ENCODE measurements around the gene ADORA3.

The ADORA3 gene

DNA sequence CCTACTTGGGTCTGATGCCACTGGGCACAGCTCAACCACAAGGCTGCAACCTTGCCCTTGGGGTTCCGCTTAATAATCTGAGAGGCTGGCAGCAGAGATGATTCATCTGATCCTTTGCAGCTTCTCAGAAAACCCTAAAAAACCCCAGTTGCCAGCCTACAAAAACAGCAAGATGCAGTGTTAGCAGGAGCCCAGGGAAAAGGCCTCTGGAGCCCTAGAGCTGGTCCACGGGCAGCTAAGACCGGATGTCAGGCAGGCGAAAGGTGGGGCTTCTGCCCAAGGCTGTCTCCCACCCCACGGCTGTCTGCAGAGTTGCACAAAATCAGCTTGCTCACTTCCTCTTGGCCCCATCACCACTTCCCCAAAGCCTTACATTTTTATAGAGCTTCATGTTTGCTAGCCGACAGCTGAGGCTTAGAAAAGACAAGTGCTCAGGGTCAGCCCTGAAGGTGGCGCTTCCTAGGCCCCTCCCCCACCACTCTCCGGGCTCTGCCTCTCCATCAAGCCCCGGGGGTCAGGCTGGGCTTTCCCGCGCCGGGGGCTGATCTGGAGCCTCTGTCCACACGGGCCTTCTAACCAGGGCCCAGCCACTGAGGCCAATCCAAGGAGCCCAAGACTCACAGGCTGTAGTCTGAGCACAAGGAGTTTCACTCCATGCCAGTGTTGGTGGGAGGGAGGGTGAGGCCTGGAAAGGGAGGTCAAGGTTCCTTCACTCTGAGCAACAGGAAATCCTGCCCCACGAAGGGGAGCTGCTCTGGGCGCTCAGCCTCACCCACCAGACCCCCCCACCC, 4.2 kb upstream of the ADORA3 start:
- peak; percentile 63 for DNase-seq

DNA sequence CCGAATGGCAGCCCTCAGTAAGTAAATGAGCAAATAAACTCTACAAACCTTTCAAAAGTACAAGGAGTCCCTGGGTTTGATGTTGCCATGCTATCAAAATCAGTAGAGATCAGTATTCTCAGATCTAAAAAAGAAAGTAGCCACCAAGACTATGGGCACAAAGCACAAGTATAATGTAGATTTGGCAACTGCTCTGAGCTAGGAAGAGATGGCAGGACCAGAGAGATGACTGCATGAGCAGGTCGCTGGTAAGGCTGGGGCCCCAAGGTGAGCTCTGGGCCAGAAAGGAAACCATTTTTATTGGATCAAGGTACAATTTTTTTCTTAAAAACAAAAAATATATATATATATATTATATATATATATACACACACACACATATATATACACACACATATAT, 3.1 kb upstream of the ADORA3 start:
- DNase-seq: no peak

DNA sequence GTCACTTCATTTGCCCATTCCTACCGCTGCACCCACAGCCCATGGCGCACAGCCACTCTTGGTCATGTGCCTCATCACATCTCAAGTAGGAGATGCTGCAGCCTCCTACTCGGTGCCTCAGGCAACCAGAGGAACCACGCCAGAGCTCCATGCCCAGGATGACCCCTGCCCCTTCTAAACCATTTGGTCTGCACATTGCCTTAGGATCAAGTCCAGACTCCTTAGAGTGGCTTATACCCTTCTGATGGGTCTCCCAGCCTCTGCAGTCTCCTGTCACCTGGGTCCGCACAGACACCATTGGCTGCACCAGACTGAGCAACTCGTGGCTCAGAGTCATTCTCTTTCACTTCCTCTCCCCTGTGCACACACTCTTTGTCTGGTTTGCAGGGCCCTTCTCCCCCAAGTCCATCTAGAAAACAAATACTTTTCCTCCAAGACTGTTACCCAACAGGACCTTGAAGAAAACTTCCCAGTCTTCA, 2.2 kb upstream of the ADORA3 start:
- DNase-seq: no peak

DNA sequence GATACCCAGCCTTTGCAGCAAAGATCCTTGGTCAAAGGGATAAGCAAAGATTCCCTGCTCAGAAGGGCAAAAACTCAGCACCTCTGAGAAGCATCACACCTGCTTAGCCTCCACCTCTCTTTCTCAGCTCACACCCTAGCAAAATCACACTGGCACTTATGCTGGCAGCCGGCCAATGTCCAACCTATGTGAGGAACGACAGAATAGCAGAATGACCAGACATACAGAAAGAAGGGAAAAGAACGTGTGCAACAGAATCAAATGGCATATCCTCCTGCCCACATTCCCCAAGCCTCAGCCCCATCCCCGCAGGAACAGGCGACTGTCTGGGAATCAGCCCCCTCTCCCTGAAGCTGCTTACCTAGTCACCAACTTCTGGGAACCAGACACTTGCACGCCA, 664 bp upstream of the ADORA3 start:
- no peak for DNase-seq

DNA sequence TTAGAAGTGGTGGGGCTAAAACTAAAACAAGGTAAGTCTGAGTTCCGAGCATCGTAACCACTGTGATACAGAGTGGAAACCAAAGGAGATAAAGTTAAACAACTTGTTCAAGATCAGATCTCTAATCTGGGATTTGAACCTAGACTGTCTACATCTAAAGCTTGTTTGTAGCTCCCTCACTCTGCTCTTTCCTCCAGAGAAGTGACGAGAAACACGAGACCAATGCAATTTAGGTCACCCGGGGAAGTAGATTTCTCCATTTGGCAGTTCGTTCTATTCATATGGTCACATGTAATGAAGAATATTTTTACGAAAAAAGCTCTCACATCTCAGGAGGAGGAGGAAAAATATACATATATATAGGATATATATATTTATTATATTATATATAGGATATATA, 1.8 kb downstream of the ADORA3 start:
- DNase-seq: no peak

DNA sequence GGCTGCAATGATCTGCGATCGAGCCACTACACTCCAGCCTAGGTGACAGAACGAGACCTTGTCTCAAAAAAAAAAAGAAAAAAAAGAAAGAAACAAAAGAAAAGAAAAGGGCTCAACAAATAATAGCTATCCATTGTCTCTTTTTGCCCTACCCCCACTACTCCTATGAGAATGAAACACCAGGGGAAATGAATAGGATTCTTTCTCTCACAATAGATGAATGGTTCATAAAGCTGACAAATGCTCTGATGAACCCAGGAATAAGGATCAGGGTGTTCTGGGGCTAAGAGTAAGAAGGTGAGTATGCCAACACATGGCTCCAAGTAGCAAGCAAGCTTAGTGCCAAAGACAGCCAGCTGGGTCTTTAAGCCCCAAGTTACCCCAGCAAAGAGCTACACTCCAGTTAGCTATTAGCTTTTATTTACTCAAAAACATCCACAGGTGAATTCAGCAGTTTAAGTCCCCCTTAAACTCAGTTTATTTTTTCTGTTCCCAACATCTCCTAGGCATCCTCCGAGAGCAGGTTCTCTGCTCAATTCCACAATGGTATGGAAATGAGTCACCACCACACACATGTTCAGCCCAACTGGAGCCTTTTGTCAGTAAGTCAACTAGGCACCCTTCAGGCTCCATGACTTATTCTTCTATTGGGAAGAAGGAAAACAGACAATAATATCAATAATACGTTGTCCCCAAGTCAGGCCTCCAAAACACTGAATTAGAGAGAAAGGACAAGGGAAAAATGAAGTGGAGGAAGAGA, 4.2 kb downstream of the ADORA3 start:
- DNase-seq: no peak

DNA sequence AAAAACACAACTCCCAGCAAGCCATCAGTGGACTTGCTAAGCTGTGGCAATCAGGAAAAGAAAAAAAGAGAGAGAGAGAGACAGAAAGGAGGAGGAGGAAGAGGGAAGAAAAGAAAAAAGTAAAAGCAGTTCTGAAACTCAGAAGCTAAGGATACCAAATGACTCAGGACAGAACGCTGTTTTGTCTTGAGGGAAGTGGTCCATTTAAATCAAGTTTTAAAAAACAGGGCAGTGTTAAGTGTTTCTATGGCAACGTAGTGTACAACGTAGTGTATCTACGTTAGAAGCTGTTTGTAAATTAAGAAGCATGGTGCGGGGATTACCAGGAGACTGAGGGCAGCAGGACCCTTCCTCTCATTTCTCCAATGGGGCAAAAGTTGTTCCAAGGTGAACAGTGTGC, 5.8 kb downstream of the ADORA3 start:
- DNase-seq: no peak

DNA sequence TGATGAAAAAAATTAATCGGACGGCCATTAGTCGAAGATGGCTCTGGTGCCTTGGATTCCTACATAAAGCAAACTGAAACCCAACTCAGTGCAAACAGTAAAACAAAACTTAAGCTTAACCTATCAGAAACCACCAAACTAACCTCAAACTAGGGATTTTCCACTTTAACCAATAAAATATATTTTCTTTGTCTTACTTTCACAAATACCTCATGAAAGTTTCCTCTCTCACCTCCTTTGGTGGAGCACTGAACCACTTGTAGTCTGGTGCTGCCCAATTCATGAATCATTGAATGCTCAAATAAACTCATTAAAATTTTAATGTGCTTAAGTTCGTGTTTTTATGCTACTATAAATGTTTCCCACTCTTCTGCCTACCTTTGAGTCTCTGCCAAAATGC, 7.0 kb downstream of the ADORA3 start:
- DNase-seq: no peak

DNA sequence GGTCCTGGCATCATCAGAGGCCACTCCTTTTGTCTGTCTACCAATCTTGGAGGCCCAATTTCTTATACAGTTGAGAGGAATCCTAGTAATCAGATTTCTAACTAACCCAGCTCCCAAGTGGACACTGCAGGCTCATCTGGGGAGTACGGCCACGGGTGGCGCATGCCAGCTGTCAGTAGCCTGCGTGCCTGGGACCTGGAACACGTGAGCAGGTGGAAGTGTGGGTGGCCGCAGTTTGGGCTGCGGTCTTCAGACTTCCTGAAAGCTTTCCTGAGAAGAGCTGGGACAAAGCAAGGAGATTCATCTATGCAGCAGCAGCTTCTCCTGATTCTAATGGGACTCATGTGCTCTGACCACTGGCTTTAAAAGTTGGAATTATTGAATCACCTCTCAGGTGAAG, 12.4 kb downstream of the ADORA3 start:
- no peak for DNase-seq

DNA sequence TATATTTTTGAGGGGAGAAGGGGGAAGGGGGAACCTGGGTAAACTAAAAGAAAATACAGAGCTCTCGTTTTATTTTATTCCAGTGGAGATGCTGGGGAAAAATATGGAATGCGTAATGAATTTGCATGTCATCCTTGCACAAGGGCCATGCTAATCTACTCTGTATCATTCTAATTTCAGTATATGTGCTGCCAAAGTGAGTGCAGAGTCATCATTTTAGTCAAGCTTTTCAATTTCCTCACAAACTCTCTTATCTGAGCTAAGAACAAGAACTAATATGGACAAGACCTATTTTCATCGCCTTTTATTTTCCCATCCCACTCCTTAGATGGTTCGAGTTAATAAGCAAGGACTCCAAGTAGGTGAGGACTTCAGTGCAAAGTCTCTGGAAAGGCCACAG, 13.2 kb downstream of the ADORA3 start:
- DNase-seq: no peak

DNA sequence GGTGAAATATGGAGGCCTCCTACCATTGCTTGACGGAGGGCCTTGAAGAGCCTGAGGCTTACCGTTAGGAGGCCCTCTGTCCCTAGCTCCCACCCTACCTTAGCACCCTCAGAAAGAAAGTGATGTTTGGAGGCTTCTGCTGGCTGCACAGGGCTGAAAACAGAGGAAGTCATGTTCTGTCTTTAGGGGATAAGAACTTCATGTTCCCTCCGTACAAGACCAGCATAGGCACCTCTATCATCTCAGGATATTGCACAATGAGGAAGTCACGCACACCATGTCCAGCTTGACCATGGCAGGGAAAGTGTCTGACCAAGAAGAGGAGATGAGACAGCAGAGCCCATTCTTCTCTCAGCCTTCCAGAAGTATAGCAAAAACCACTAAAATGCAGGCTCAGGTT, 13.8 kb downstream of the ADORA3 start:
- DNase-seq: no peak

DNA sequence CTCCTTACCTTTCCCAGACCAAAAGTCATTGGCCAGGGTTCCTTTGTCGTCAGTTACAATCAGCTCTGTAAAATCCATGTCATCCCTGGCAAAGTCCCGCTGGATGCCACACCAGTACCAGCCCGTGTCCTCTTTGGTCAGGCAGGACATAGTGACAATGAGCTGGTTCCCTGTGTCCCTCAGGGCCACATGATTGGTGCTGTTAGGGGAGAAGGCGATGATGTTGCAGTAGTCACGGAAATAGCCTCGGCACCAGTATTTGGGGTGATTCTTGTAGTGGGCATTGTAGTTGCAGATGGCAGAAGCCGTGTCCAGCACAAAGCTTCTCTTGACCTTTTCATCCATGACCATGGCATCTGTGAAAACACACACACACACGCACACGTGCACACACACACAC, 14.8 kb downstream of the ADORA3 start:
- no peak for DNase-seq

DNA sequence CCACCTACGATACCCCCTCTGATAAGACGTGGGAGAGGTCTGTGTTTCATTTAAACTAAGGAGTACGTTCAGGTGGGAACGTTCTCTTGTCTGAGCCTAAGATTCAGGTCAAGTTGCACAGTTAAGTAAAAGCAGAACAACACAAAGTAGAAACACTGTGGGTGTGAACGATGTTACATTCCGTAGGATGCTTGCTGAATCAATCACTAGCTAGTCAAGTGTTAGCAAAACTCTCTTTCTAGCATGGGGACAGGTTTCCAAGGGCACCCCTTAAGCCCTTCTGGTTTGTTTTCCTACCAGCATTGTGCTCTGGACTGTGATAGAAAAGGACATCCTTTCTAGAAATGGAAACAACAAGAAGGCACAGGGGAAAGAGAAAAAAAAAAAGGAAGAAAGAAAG, 16.3 kb downstream of the ADORA3 start:
- DNase-seq: no peak

DNA sequence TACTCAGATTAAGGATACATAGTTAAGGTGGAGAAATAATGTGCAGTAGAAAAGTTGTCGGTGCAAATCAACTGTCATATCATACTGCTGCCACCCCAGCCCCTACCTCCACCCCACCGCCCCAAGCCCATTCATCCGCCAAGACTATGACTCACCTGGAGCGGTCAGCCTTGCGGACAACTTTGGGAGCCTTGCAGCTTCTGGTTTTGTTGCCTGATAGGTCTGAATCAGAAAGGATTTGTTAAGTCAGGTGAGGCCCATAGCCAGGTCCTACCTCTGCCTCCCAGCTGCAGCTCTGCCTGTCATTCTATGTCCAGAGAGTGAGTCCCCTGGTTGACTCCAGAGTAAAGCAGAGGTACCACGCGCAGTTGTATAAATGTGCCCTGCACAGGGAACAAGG, 17.0 kb downstream of the ADORA3 start:
- DNase-seq: no peak

DNA sequence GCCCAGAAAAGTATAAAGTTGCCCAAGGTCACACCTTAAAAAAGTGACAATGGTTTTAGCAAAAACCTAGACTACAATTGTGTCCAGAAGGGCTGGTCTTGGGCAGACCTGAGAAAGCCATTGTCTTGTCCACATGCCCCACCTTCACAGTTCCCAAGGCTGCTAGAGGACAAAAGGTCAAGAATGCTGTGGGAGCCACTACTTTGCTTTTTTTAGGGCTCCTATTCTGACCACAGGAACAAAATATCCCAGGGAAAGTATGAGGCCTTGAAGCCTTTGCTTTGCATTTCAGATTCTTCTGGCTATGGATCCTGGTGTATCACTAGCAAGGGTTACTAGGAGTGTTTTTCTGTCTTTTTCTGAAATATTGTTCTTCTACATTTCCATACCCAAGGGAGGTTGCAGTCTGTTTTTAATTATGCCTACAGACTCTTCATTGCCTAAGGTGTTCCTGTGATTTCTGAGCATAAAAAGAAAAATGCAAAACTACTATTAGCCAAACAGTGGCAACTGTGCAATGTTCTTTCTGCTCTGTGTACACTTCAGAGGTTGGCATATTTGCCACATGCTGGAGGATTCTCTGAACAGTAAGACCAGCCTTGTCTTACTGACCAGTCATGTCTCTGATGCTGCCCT, 18.9 kb downstream of the ADORA3 start:
- no peak for DNase-seq

DNA sequence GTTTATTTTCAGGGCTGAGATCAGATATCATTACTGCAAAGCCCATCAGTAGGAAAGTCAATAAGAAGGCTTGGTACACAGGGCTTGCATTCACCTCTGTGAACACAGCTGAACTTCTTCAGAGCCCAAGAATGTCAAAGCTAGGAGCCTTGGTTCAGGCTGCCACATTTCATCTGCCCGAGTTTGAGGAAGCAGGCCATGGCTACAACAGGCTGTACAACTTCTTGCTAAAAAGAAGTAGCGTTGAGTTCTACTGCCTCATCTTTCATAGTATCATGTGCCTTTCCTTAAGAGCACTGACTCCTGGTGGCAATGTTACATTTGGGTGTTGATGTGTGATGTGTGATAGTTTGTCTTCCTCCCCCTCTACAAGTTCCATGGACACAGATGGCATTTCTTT, 19.6 kb downstream of the ADORA3 start:
- DNase-seq: no peak

DNA sequence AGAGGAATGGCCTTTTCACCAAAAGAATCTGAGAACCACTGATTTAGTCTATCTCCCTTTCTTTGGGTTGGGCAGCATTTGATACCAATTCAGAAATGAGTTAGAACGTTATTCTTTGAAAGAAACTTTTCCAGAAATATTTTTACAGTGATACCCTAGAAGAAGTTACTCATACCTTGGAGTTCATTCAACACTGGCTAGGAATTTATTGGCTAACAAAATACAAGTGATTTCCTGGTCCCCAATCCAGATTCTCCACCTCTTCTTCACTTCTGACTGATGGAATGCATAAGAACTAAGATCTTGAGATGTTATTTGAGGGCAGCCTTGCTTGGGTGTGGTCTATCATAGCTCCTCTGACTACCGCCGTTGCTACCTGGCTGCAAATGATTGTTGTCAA, 20.3 kb downstream of the ADORA3 start:
- no peak for DNase-seq

DNA sequence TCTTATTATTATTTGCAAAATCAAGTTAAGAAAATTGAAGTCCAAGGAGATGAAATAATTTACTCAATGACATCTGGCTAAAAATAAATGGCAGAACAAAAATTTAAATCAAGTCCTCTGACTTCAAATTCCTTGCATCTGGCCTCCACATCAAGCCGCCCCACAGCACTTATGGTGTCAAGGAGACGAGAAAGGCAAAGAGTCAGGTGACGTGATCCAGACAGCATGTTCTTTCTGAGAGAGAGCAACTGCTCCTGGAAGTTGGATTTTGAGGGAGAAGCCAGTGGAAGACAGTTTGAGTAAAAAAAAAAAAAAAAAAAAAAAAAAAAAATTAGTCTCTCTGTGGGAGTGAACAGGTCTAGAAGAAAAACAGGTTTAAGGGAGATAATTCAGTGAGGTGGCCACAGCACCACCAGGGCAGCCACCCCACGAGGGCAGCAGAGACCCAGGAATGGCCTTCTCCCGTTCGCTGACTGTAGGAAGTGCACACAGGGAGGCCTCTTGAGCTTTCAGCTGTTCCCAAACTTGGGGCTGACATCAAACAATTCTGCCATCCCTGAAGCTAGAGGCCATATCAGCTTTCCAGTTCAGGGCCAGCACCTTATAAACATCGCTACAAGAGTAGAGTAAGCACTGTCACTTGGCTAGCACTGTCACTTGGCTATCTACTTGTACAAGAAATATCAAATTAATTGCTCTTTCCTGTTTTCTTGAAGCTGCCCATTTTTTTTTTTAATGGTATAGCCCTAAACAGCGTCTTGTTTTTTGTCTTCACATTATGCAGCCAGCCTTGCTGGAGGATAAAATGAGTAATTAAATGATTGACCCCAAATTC, 21.8 kb downstream of the ADORA3 start:
- DNase-seq: peak; percentile 53

DNA sequence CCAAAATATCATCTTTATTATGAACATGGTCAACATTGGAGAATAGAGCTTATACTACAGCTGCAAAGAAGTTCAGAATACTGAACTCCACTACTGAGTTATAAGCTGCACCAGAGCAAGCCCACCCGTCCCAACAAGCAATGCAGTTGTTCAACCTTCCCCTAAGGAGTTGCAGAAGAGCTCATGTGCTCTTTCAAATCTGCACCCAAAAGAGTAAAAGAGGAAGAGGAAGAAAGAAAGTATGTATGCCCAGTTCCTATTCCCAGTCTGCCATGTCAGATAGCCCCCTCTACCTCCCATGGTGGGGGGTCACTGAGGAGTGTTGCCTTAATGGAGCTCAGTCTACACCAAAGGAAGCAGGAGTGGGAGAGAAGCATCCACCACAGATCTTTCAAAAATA, 22.8 kb downstream of the ADORA3 start:
- DNase-seq: no peak

DNA sequence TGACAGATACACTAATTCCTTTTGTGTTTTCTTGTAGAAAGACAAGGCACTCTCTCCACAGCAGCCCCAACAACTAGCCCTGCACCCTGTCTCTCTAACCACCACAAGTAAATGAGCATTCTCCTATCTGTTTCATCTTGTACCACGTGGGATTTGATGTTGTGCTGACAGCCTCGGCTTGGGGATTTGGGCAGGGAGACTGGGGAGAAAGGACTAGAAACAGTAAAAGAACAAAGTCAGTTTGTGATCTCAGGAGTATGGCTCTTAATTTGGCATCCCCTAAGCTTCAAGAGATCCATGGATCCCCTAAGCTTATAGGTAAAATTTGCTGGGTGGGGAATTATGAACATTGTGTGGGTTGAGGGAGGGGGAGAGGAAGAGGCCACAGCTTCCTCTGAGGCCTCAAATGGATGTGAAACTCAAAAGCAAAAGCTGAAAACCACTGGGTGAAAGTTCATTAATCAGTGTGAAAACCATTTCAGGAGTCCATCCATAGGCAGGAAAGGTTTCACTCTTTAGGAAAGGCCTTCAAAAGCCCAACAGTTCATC, 26.6 kb downstream of the ADORA3 start:
- DNase-seq: no peak

DNA sequence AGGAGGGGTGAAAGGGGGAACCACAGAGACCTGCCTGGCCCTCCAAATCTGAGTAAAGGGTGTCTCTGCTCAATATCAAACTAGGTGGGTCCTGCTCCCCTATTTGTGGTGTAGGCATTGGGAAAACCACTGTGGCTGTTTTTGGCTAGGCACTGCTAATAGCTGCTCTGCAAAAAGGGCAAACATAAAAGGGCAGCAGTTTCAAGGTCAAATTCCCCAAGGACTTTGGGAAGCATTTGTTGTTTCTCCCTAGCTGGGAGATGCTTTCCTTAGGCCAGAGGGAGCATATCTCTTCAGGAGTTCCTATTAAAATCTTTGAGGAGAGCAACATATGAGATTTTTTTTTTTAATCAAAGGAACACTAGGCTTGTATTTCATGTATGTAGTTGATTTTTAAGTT, 27.2 kb downstream of the ADORA3 start:
- no peak for DNase-seq

DNA sequence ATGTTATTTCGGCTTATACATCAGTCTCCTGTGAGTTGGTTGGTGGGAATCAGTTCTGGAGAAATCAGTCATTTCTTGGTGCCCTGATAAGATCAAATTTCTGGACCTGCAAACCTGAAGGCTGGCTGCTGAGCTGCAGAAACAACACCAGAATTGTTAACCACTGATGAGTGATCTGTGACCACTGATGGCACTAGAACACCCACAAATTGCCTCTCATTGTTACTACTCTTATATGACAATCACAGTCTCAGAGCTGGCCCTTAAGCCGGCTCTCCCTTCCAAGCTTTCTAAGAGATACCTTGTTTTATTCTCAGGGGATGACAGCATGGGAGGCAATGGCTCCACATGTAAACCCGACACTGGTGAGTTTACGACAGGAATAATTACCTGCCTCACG, 27.7 kb downstream of the ADORA3 start:
- no peak for DNase-seq

DNA sequence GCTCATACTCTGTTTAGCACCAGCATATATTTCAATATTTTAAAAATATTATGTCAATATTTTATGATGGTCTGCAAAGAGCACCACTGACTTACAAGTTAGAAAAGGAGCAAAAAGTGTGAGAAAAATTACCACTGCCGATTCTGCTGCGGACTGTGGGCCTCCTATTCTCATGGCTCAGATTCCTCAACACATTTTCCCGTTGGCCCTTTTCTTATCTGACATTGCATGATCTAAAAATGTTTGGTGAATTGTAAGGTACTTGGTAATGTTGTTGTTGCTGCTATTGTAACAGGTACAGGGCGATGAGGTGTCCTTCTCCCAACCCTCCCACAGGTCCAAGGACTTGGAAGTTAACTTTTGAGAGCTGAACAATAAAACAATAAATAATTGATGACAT, 28.9 kb downstream of the ADORA3 start:
- DNase-seq: no peak
